Uterus (tissue), 4 donors: ENCODE data around the gene SUMO1. TPM values are rescaled to one million over a fixed set of nuclear protein-coding genes. Genes with fewer than 3 reads are reported as not detected.
A peak's percentile ranks its signal among the peaks of the same experiment; 100 is the strongest.

Source experiments
- DNase-seq, 2 donors: peaks; one replicate each; pipeline ENCODE4 v3.0.0-alpha.2; 2019 to 2020
- H3K27ac ChIP-seq, 2 donors: fragments of 200-600 bp; sonication (generic); 1 replicate in 1 of 2; 2 replicates in 1 of 2; pipeline ENCODE4 v1.5.1; 2016 to 2018
- H3K27me3 ChIP-seq, 2 donors: fragments of 200-600 bp; sonication (generic); one replicate each; pipeline ENCODE4 v1.5.1; 2018 to 2019; ENCODE audit warnings: control low read depth in 1 of 2
- H3K36me3 ChIP-seq, 2 donors: fragments of 200-600 bp; sonication (generic); one replicate each; pipeline ENCODE4 v1.5.1; 2019; ENCODE audit warnings: control low read depth in 1 of 2
- H3K4me1 ChIP-seq, 2 donors: fragments of 200-600 bp; sonication (generic); one replicate each; pipeline ENCODE4 v1.5.1; 2018 to 2019; ENCODE audit warnings: control low read depth in 1 of 2
- H3K4me3 ChIP-seq, 2 donors: fragments of 200-600 bp; sonication (generic); 1 replicate in 1 of 2; 2 replicates in 1 of 2; pipeline ENCODE4 v1.5.1; 2018 to 2019; ENCODE audit warnings: mild to moderate bottlenecking in 1 of 2
- H3K9me3 ChIP-seq, 2 donors: fragments of 200-600 bp; sonication (generic); one replicate each; pipeline ENCODE4 v1.5.1; 2019; ENCODE audit warnings: control low read depth in 1 of 2
- POLR2A ChIP-seq, 2 donors: fragments of 450-650 bp; IDR thresholded peaks; one replicate each; pipeline ENCODE4 v1.6.1; 2016; ENCODE audit warnings: antibody characterized with exemption in 2 of 2, mild to moderate bottlenecking in 1 of 2, moderate library complexity in 1 of 2
- intact Hi-C: fragments of 100-400 bp; cut with DNase I; formaldehyde crosslinking; loops from one replicate; pipeline ENCODE4 v1.15.1; 2023; ENCODE audit warnings: low total_unique reads
- total RNA-seq, 4 donors: library from RNA; depleted of rRNA in 3 of 4; stranded (reverse); fragments of >200 nt in 3 of 4; gene quantifications; one replicate each; pipeline versions ENCODE4 v1.1.0 to v1.2.4, GENCODE V29; 2014 to 2023
- TF ChIP-seq, protein P1 (sequence below), 4 experiments: fragments of 200-600 bp in 2 of 4; fragments of 450-650 bp in 2 of 4; sonication (generic) in 2 of 4; IDR thresholded peaks; one replicate each; pipeline ENCODE4 v1.5.1; 2016 to 2019; ENCODE audit warnings: antibody characterized with exemption in 4 of 4, mild to moderate bottlenecking in 2 of 4, moderate library complexity in 1 of 4
- donor health status: DM: yes; HTN: yes; CAD: no.

The SUMO1 gene
- total RNA-seq, 4 donors from 2014 or later = 45.6 to 136 (median 52.7) TPM

DNA sequence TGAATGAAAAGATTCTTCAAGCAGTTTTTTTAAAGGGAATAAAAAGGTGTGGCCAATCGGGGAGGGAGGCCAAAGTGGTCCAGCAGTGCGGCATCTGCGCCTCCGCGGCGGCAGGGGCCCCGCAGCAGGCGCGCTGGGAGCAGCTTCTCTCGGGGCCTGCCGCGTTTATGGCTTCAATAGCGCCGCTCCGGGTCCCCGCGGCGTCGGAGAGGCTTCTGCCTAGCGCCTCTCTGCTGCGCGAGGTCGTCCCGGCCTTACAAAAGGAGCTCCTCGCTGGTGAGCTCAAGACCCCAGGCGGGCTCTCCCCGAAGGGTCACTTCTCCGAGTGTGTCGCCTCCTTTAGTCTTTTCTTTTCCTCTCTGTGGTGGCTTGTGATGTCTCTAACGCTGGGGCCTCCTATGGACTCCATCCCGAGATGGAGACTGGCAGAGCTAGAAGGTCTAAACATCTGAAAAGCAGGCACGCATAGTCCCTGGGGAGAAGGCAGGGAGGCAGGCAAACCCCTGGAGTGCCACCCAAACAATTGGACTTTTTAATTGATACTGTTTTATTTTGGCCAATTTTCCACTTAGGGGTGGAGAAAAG lies 67.1 kb downstream of the SUMO1 start:
- Histone ChIP-seq H3K36me3 (no peaks in the 10 kb centered on the region), H3K4me3 (no peak overlapping the region), H3K27ac (peak overlapping the region in 1 of 2 donors; percentile 71), H3K4me1 (no peaks in the 10 kb centered on the region), H3K9me3 (no peaks in the 10 kb centered on the region), H3K27me3 (no peaks in the 10 kb centered on the region)
- no peak for DNase-seq
- TF ChIP-seq, protein P1, sequence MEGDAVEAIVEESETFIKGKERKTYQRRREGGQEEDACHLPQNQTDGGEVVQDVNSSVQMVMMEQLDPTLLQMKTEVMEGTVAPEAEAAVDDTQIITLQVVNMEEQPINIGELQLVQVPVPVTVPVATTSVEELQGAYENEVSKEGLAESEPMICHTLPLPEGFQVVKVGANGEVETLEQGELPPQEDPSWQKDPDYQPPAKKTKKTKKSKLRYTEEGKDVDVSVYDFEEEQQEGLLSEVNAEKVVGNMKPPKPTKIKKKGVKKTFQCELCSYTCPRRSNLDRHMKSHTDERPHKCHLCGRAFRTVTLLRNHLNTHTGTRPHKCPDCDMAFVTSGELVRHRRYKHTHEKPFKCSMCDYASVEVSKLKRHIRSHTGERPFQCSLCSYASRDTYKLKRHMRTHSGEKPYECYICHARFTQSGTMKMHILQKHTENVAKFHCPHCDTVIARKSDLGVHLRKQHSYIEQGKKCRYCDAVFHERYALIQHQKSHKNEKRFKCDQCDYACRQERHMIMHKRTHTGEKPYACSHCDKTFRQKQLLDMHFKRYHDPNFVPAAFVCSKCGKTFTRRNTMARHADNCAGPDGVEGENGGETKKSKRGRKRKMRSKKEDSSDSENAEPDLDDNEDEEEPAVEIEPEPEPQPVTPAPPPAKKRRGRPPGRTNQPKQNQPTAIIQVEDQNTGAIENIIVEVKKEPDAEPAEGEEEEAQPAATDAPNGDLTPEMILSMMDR (IDR thresholded peaks at IDR 0.05) = no peak
- no peak for TF ChIP-seq POLR2A (IDR thresholded peaks at IDR 0.05)
- intact Hi-C loops = loop anchor here (10.0 kb wide), 1 partner anchor 377 kb away; no protein-coding TSS in a partner anchor

DNA sequence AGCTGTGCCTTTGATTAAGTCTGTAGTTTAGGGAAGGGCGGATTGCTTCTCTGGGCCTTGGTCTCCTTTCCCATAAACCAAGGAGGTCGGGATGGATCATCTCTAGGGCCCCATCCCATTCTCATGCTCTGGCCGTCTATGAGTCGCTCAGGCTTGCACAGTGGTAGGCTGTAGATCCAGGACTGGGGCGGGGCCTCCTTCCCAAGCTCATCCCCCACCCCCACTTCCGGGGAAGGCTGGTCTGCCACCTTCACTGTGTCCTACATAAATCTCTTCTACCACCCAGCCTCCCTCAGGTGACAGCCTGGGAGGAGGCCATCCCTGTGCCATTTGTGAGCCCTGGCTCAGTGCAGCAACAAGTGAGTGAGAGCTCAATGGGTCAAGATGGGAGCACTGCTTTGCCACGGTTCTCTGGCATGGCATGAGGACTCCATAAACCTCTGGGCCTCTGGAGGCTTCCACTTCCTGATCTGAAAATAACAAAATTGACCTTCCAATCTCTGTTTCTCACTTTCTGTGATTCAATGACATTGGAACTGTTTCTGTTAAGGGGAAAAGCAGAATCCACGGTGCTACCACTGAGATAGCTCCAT lies 68.5 kb downstream of the SUMO1 start:
- no peak for DNase-seq
- no peaks in the 10 kb centered on the region for H3K36me3 ChIP-seq
- intact Hi-C loops = loop anchor here (10.0 kb wide), 1 partner anchor 375 kb away; no protein-coding TSS in a partner anchor
- no peak overlapping the region for H3K4me3 ChIP-seq
- no peak for TF ChIP-seq POLR2A (IDR thresholded peaks at IDR 0.05)
- TF ChIP-seq, protein P1 (IDR thresholded peaks at IDR 0.05) = no peak
- no peak overlapping the region for H3K27ac ChIP-seq
- no peaks in the 10 kb centered on the region for H3K9me3 ChIP-seq
- H3K27me3 ChIP-seq = no peaks in the 10 kb centered on the region
- H3K4me1 ChIP-seq = no peaks in the 10 kb centered on the region

DNA sequence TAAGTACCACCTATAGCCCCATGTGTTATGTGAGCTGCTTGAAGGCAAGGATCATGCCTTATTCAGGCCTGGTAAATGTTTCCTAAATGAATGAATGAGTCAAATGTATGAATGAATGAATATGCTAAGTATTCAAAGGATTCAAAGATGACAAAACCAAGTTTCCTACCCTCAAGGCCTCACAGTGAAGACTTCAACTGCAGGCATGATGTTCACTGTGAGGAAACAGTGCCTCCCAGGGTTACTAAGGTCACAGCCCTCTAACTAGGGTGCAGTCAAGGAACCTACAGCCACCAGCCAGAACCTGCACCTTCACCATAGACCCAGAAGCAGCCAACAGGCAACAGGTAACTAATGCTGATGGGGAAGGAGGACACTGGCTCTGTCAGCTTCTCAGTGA lies 69.3 kb downstream of the SUMO1 start:
- intact Hi-C loops = no loop called here
- Histone ChIP-seq H3K36me3 (no peaks in the 10 kb centered on the region), H3K27ac (no peak overlapping the region), H3K9me3 (no peaks in the 10 kb centered on the region), H3K4me3 (no peak overlapping the region), H3K4me1 (no peaks in the 10 kb centered on the region), H3K27me3 (no peaks in the 10 kb centered on the region)
- TF ChIP-seq, protein P1 (IDR thresholded peaks at IDR 0.05) = no peak
- no peak for TF ChIP-seq POLR2A (IDR thresholded peaks at IDR 0.05)
- DNase-seq = no peak

DNA sequence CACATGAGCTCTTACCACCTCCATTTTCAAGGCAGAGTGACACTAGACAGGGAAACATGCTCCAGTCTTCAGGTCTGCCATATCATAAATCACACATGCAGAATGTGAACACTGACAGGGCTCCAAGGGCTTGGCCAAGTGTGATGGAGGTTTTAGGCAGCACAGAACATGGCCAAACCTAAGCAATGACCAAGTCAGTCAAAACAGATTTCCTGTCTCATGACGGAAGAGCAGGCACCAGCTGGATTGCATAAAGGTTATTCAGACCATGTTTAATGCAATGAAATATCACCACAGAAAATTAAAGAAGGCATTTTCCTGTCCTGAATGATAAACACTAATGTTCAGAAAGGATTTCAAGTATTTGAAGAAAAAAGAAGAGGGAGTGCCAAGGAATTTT lies 72.5 kb downstream of the SUMO1 start:
- Histone ChIP-seq H3K27ac (no peak overlapping the region), H3K36me3 (no peaks in the 10 kb centered on the region), H3K27me3 (no peaks in the 10 kb centered on the region), H3K4me1 (peaks cover 0 to 7% of the 10 kb centered on the region in 2 donors), H3K4me3 (no peak overlapping the region), H3K9me3 (no peaks in the 10 kb centered on the region)
- TF ChIP-seq, protein P1 (IDR thresholded peaks at IDR 0.05) = no peak
- no peak for TF ChIP-seq POLR2A (IDR thresholded peaks at IDR 0.05)
- no peak for DNase-seq
- intact Hi-C loops = no loop called here

DNA sequence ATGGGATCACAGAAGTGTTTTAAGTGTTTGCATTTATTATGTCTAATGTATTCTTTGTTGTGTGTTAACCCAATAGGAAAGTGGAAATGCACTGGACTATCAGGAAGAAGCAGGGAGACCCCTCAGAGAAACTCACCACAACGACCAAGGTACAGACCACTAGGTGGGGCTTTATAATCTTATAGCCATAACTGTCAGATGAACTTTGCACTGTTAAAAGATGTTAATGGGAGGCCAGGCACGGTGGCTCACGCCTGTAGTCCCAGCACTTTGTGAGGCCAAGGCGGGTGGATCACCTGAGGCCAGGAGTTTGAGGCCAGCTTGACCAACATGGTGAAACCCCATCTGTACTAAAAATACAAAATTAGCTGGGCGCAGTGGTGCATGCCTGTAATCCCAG lies 73.2 kb downstream of the SUMO1 start:
- Histone ChIP-seq H3K4me1 (peaks cover 0 to 13% of the 10 kb centered on the region in 2 donors), H3K4me3 (no peak overlapping the region), H3K27ac (no peak overlapping the region), H3K9me3 (no peaks in the 10 kb centered on the region), H3K27me3 (no peaks in the 10 kb centered on the region), H3K36me3 (no peaks in the 10 kb centered on the region)
- TF ChIP-seq, protein P1 (IDR thresholded peaks at IDR 0.05) = no peak
- TF ChIP-seq POLR2A (IDR thresholded peaks at IDR 0.05) = no peak
- no peak for DNase-seq
- intact Hi-C loops = no loop called here
